Measurements from ENCODE around the gene REELD1. TPM values are rescaled to one million over a fixed set of nuclear protein-coding genes. Genes with fewer than 3 reads are reported as not detected.

Gene REELD1
- total and polyA plus RNA-seq, 10 of the 15 experiments (the other 5 are each of a cell fraction or from before 2014, with no cell fraction given), result 0.11 to 3.9 (median 0.62) TPM

- TF ChIP-seq SPI1 (IDR thresholded peaks at IDR 0.05; ENCODE audit: borderline replicate concordance, insufficient read depth, low read depth, low read length) (peak; percentile 68; the same call in 1 of the 2 replicates), ZBED1 (IDR thresholded peaks at IDR 0.05; ENCODE audit: borderline replicate concordance) (peak; percentile 71; the same call in 1 of the 2 replicates), EED (IDR thresholded peaks at IDR 0.05; ENCODE audit: low read depth) (peak; percentile 86), SMARCA5 (IDR thresholded peaks at IDR 0.05) (no peak; the same call in 1 of the 2 replicates), GATAD2B (conservative IDR thresholded peaks at IDR 0.05; ENCODE audit: low read depth) (peak; percentile 90), PAX5 (IDR thresholded peaks at IDR 0.05; ENCODE audit: borderline replicate concordance, low read depth, low read length) (peak; percentile 22; the same call in 1 of the 2 replicates), KLF5 (IDR thresholded peaks at IDR 0.05; ENCODE audit: partially characterized antibody) (peak; percentile 37), MEF2A (IDR thresholded peaks at IDR 0.05; ENCODE audit: insufficient read depth, low read depth, low read length) (peak; percentile 95), CHD2 (IDR thresholded peaks at IDR 0.05; ENCODE audit: borderline replicate concordance, low read depth, low read length) (peak; percentile 10; the same call in 1 of the 2 replicates), CREB1 (IDR thresholded peaks at IDR 0.05; ENCODE audit: low read depth) (peak; percentile 55; the same call in 1 of the 2 replicates), MXI1 (IDR thresholded peaks at IDR 0.05; ENCODE audit: low read depth, low read length) (no peak), RUNX3 (IDR thresholded peaks at IDR 0.05; ENCODE audit: low read length) (peak; percentile 98), TARDBP (IDR thresholded peaks at IDR 0.05; ENCODE audit: borderline replicate concordance) (no peak), FOS (IDR thresholded peaks at IDR 0.05; ENCODE audit: borderline replicate concordance, extremely low read depth, insufficient read length) (no peak), RB1 (IDR thresholded peaks at IDR 0.05; ENCODE audit: borderline replicate concordance) (no peak), MYB (IDR thresholded peaks at IDR 0.05; ENCODE audit: borderline replicate concordance, low read depth, low read length) (no peak), ETV6 (conservative IDR thresholded peaks at IDR 0.05 in 1 of 2, IDR thresholded peaks at IDR 0.05 in 1 of 2; ENCODE audit: borderline replicate concordance in 1 of 2, low read depth in 1 of 2) (peak in 1 of 2 experiments; percentile 79; a peak in 1 of 4 replicates), POLR2A (IDR thresholded peaks at IDR 0.05; ENCODE audit: low read depth, low read length) (peak; percentile 48; the same call in 1 of the 2 replicates), BACH1 (IDR thresholded peaks at IDR 0.05; ENCODE audit: borderline replicate concordance) (peak; percentile 34; the same call in 1 of the 2 replicates), NFXL1 (IDR thresholded peaks at IDR 0.05; ENCODE audit: borderline replicate concordance) (no peak), DPF2 (IDR thresholded peaks at IDR 0.05) (peak; percentile 92), ZNF24 (IDR thresholded peaks at IDR 0.05) (peak; percentile 85), BMI1 (IDR thresholded peaks at IDR 0.05; ENCODE audit: borderline replicate concordance) (peak; percentile 53; the same call in 1 of the 2 replicates), CBFB (IDR thresholded peaks at IDR 0.05; ENCODE audit: low read depth) (peak; percentile 83), CREM (IDR thresholded peaks at IDR 0.05; ENCODE audit: low read depth) (peak; percentile 84)
- TF ChIP-seq, protein P1, sequence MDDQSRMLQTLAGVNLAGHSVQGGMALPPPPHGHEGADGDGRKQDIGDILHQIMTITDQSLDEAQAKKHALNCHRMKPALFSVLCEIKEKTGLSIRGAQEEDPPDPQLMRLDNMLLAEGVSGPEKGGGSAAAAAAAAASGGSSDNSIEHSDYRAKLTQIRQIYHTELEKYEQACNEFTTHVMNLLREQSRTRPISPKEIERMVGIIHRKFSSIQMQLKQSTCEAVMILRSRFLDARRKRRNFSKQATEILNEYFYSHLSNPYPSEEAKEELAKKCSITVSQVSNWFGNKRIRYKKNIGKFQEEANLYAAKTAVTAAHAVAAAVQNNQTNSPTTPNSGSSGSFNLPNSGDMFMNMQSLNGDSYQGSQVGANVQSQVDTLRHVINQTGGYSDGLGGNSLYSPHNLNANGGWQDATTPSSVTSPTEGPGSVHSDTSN (IDR thresholded peaks at IDR 0.05; ENCODE audit: insufficient replicate concordance, low read depth, low read length), result peak; percentile 69
- TF ChIP-seq, protein P2, sequence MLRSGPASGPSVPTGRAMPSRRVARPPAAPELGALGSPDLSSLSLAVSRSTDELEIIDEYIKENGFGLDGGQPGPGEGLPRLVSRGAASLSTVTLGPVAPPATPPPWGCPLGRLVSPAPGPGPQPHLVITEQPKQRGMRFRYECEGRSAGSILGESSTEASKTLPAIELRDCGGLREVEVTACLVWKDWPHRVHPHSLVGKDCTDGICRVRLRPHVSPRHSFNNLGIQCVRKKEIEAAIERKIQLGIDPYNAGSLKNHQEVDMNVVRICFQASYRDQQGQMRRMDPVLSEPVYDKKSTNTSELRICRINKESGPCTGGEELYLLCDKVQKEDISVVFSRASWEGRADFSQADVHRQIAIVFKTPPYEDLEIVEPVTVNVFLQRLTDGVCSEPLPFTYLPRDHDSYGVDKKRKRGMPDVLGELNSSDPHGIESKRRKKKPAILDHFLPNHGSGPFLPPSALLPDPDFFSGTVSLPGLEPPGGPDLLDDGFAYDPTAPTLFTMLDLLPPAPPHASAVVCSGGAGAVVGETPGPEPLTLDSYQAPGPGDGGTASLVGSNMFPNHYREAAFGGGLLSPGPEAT (IDR thresholded peaks at IDR 0.05; ENCODE audit: low read depth), result peak; percentile 91
- TF ChIP-seq, protein P3, sequence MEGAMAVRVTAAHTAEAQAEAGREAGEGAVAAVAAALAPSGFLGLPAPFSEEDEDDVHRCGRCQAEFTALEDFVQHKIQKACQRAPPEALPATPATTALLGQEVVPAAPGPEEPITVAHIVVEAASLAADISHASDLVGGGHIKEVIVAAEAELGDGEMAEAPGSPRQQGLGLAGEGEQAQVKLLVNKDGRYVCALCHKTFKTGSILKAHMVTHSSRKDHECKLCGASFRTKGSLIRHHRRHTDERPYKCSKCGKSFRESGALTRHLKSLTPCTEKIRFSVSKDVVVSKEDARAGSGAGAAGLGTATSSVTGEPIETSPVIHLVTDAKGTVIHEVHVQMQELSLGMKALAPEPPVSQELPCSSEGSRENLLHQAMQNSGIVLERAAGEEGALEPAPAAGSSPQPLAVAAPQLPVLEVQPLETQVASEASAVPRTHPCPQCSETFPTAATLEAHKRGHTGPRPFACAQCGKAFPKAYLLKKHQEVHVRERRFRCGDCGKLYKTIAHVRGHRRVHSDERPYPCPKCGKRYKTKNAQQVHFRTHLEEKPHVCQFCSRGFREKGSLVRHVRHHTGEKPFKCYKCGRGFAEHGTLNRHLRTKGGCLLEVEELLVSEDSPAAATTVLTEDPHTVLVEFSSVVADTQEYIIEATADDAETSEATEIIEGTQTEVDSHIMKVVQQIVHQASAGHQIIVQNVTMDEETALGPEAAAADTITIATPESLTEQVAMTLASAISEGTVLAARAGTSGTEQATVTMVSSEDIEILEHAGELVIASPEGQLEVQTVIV (IDR thresholded peaks at IDR 0.05; ENCODE audit: borderline replicate concordance, partially characterized antibody), result no peak
Measured at GRCh38 chr4:146273204-146273901, 59.0 kb downstream of the REELD1 start (continued).
